Testis (tissue), 3 donors: ENCODE data around the gene NPHP4. TPM values are rescaled to one million over a fixed set of nuclear protein-coding genes. Genes with fewer than 3 reads are reported as not detected.

Experiments
- DNase-seq: peaks from one replicate; pipeline ENCODE4 v3.0.0-alpha.2; 2019
- H3K27ac ChIP-seq, 2 donors: fragments of 200-600 bp; sonication (generic); one replicate each; pipeline ENCODE4 v1.5.1; 2019
- H3K27me3 ChIP-seq: fragments of 200-600 bp; sonication (generic); one replicate; pipeline ENCODE4 v1.5.1; 2019
- H3K36me3 ChIP-seq: fragments of 200-600 bp; sonication (generic); one replicate; pipeline ENCODE4 v1.5.1; 2017; ENCODE audit warnings: low read depth; ENCODE audit errors: missing control alignments
- H3K4me1 ChIP-seq: fragments of 200-600 bp; sonication (generic); one replicate; pipeline ENCODE4 v1.5.1; 2019
- H3K4me3 ChIP-seq, 2 donors: fragments of 200-600 bp; sonication (generic); one replicate each; pipeline ENCODE4 v1.5.1; 2017 to 2019
- H3K9me3 ChIP-seq: fragments of 200-600 bp; sonication (generic); one replicate; pipeline ENCODE4 v1.5.1; 2017
- POLR2A ChIP-seq: fragments of 450-650 bp; IDR thresholded peaks from one replicate; pipeline ENCODE4 v1.6.1; 2017; ENCODE audit warnings: antibody characterized with exemption, mild to moderate bottlenecking, moderate library complexity
- WGBS, 2 donors: methylation state at CpG; one replicate each; pipeline ENCODE4 v1.1.5; 2018; 5-methylcytosine and 5-hydroxymethylcytosine counted together
- intact Hi-C: fragments of 100-400 bp; cut with DNase I; formaldehyde crosslinking; loops from one replicate; pipeline ENCODE4 v1.15.1; 2023; ENCODE audit warnings: low total_unique reads
- polyA plus RNA-seq: library from polyadenylated mRNA; stranded (reverse); fragments of 350-450 nt; fragmentation: Illumina TruSeq; extraction: RNeasy Lipid Tissue Mini Kit (QIAGEN cat#74804); gene quantifications from one replicate; pipeline ENCODE4 v1.2.3, GENCODE V29; 2014; ENCODE audit warnings: low read depth, low replicate concordance; ENCODE audit not compliant: insufficient read depth
- total RNA-seq, 2 donors: library from RNA; depleted of rRNA; stranded (reverse); fragments of >200 nt; gene quantifications; one replicate each; pipeline ENCODE4 v1.2.3, GENCODE V29; 2016
- TF ChIP-seq, protein P1 (sequence below), 3 experiments: fragments of 450-650 bp in 2 of 3; fragments of 200-600 bp in 1 of 3; sonication (generic) in 1 of 3; IDR thresholded peaks; one replicate each; pipeline ENCODE4 v1.5.1; 2016 to 2019; ENCODE audit warnings: antibody characterized with exemption in 3 of 3, mild to moderate bottlenecking in 2 of 3, moderate library complexity in 1 of 3

Gene NPHP4
- total and polyA plus RNA-seq, 3 donors from 2014 or later = 26.3 to 65.9 (median 49.4) TPM

DNA sequence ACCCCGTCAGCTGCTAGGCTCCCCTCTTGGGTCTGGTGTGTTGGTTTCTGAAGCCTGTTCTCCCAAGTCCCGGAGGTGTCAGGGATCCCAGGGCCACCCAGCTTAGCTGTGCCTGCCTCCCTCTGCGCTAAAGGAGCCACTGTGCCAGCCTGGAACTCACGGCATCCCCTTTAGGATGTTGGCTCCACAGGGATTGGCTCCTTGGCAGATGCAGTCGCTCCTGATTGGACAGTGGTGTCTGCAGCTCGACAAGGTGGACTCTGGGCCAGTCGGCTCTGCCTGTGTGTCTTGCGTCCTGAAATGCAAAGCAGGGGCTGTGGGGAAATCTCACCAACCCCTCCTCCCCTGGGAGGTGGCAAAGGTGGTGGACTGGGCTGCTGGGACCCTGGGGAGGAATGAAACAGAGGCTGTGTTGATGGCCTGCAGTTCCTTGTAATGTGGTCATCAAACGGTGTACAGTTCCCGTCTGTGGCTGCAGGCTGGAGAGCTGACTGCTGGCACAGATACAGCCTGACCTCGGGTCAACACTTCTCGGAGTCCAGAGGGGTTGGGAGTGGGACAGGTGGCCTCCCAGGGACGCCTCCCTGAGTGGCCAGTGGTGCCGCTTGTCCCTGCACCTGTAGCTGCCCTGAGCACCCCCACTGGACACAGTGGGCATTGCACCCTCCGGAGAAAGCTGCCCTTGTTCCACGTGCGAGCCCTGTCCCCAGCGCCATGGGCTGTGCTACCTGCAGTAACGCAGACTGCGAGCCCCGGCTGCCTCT is 41.9 kb upstream of the NPHP4 start:
- H3K36me3 ChIP-seq = no peaks in the 10 kb centered on the region
- no peaks in the 10 kb centered on the region for H3K27me3 ChIP-seq
- peaks cover 5% of the 10 kb centered on the region for H3K4me1 ChIP-seq
- WGBS, 2 donors = 40 to 55% methylated on average over 6 to 21 of the region's 21 CpGs
- intact Hi-C loops = no loop called here
- H3K9me3 ChIP-seq = no peaks in the 10 kb centered on the region
- H3K27ac ChIP-seq = no peak overlapping the region
- H3K4me3 ChIP-seq = no peak overlapping the region
- peak; percentile 64 for DNase-seq
- no peak for TF ChIP-seq POLR2A
- TF ChIP-seq, protein P1, sequence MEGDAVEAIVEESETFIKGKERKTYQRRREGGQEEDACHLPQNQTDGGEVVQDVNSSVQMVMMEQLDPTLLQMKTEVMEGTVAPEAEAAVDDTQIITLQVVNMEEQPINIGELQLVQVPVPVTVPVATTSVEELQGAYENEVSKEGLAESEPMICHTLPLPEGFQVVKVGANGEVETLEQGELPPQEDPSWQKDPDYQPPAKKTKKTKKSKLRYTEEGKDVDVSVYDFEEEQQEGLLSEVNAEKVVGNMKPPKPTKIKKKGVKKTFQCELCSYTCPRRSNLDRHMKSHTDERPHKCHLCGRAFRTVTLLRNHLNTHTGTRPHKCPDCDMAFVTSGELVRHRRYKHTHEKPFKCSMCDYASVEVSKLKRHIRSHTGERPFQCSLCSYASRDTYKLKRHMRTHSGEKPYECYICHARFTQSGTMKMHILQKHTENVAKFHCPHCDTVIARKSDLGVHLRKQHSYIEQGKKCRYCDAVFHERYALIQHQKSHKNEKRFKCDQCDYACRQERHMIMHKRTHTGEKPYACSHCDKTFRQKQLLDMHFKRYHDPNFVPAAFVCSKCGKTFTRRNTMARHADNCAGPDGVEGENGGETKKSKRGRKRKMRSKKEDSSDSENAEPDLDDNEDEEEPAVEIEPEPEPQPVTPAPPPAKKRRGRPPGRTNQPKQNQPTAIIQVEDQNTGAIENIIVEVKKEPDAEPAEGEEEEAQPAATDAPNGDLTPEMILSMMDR (IDR thresholded peaks at IDR 0.05) = peak in 2 of 3 experiments; percentile 59 to 66

DNA sequence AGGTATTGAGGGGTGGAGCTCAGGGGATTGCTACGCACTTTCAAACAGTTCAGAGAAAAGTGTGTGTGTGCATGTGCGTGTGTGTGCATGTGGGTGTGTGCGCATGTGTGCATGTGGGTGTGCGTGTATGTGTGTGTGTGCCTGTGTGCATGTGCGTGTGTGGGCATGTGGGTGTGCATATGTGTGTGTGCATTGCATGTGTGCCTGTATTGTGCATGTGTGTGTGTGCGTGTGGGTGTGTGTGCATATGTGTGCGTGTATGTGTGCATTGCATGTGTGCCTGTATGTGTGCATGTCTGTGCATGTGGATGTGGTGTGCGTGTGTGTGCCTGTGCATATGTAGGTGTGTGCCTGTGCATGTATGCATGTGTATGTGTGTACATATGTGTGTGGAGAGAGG is 40.9 kb upstream of the NPHP4 start:
- WGBS, 2 donors = 90 to 91% methylated on average over 8 of the region's 8 CpGs
- Histone ChIP-seq H3K36me3 (no peaks in the 10 kb centered on the region), H3K27me3 (no peaks in the 10 kb centered on the region), H3K27ac (no peak overlapping the region), H3K4me1 (peaks cover 5% of the 10 kb centered on the region), H3K4me3 (no peak overlapping the region), H3K9me3 (no peaks in the 10 kb centered on the region)
- no peak for DNase-seq
- intact Hi-C loops = no loop called here
- no peak for TF ChIP-seq POLR2A
- TF ChIP-seq, protein P1 (IDR thresholded peaks at IDR 0.05) = no peak

DNA sequence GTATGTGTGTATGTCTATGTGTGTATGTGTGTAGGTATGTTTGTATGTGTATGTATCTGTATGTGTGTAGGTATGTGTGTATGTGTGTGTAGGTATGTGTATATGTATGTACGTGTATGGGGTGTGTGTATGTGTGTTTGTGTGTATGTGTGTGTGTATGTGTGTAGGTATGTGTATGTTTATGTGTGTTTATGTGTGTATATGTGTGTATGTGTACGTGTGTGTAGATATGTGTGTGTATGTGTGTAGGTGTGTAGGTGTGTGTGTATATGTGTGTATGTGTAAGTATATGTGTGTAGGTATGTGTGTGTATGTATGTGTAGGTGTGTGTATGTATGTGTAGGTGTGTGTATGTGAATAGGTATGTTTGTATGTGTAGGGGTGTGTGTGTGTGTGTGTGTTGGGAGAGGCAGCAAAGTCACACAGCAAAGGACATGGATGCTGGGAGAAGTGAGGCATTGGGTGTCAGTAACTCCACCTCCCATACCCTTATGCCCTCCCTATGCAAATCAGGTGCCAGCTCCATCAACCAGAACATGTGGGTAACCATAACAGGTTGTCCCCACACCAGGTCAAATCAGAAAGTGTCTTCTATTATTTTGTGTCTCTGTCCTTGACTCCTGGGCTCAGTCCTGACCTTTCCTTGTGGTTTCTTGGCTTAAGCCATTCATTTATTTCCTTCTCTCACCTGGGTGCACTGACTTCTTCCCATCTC is 38.5 kb upstream of the NPHP4 start:
- Histone ChIP-seq H3K27me3 (no peaks in the 10 kb centered on the region), H3K36me3 (no peaks in the 10 kb centered on the region), H3K9me3 (no peaks in the 10 kb centered on the region), H3K4me1 (peaks cover 5% of the 10 kb centered on the region), H3K27ac (no peak overlapping the region), H3K4me3 (no peak overlapping the region)
- TF ChIP-seq POLR2A = no peak
- intact Hi-C loops = no loop called here
- 86 to 96% methylated on average over 2 of the region's 2 CpGs for WGBS, 2 donors
- no peak for DNase-seq

DNA sequence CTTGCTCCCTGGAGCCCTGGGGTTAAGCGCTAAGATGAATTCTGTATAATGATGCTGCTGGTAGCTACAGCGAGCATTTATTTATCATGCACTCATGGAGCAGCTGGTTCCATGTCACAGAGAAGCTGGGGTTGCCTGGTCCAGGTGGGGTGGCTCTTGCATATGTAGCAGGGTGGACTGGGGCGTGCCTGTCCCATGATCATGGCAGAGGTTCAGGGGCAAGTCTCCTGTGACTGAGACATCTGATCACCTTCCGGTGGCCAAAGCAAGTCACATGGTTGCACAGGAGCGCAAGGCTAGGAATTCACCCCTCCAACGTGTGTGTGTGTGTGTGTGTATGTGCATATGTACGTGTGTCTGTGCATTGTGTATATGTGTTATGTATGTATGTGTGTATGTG is 37.9 kb upstream of the NPHP4 start:
- peaks cover 5% of the 10 kb centered on the region for H3K4me1 ChIP-seq
- WGBS, 2 donors = 89 to 100% methylated on average over 7 of the region's 7 CpGs
- no peaks in the 10 kb centered on the region for H3K36me3 ChIP-seq
- H3K27ac ChIP-seq = no peak overlapping the region
- no peaks in the 10 kb centered on the region for H3K27me3 ChIP-seq
- no peak overlapping the region for H3K4me3 ChIP-seq
- no peaks in the 10 kb centered on the region for H3K9me3 ChIP-seq
- DNase-seq = no peak
- intact Hi-C loops = no loop called here
- no peak for TF ChIP-seq POLR2A
- TF ChIP-seq, protein P1 (IDR thresholded peaks at IDR 0.05) = no peak

DNA sequence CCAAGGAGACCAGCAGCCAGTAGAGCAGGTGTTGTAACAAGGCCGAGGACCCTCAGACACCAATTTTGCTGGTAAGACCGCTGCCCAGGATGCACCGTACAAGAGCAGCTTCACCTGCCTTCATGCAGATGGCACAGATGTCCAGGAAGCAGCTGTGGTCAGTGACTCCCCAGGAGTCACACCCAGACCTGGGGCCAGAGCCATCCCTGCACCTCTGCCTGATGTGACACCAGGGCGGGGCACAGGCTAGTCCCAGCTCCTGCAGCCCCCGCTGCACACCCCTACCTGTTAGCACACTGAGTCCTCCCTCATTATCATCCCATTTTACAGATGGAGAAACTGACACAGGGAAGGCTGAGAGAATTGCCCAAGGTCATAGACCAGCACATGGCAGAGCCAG is 37.1 kb upstream of the NPHP4 start:
- Histone ChIP-seq H3K36me3 (no peaks in the 10 kb centered on the region), H3K9me3 (no peaks in the 10 kb centered on the region), H3K27me3 (no peaks in the 10 kb centered on the region), H3K4me1 (no peaks in the 10 kb centered on the region), H3K4me3 (no peak overlapping the region), H3K27ac (no peak overlapping the region)
- 94 to 98% methylated on average over 3 to 5 of the region's 5 CpGs for WGBS, 2 donors
- no peak for DNase-seq
- intact Hi-C loops = no loop called here
- TF ChIP-seq, protein P1 (IDR thresholded peaks at IDR 0.05) = no peak
- no peak for TF ChIP-seq POLR2A
